MM.1S (cell line): ENCODE results near the gene PRAMEF12.

Source experiments
- CTCF ChIP-seq: fragments of 300-600 bp; sonication (generic); IDR thresholded peaks from 2 replicates; pipeline ENCODE4 v1.5.1; 2016; ENCODE audit warnings: antibody characterized with exemption, low read length, mixed read lengths
- EZH2 ChIP-seq: fragments of 300-600 bp; sonication (generic); optimal IDR thresholded peaks from 2 replicates; pipeline ENCODE3; 2017; ENCODE audit warnings: low read depth, mild to moderate bottlenecking, antibody characterized with exemption, low read length, mixed read lengths
- EZH2phosphoT487 ChIP-seq: fragments of 300-600 bp; sonication (generic); IDR thresholded peaks from 2 replicates; pipeline ENCODE4 v1.6.1; 2018; ENCODE audit warnings: antibody characterized with exemption, low read length

- TF ChIP-seq CTCF (no peak), EZH2 (no peak), EZH2phosphoT487 (no peak)
These were observed 4.5 kb downstream of the PRAMEF12 start for GRCh38 chr1:12778061-12778460.
